Activated T-helper 1 cell treated with anti-CD3 and anti-CD28 coated beads, Interleukin-2, amount 50 U/mL, for 16 hours (primary cell): ENCODE results near the gene PDE6B.
"Not testable (repeated sequence)": the region's sequence is repeated elsewhere in the genome, so short reads cannot be mapped to it uniquely, and the experiment has no call there.

Experiments
- DNase-seq, 2 donors: peaks; one replicate each; pipeline ENCODE4 v3.0.0-alpha.2; 2020; ENCODE audit warnings: low read depth in 1 of 2, low spot score in 1 of 2

Gene PDE6B

GRCh38 chr4:682490-683172 is 57.3 kb downstream of the PDE6B start:
- DNase-seq = no peak

GRCh38 chr4:683247-683897 is 58.0 kb downstream of the PDE6B start:
- no peak for DNase-seq

- DNase-seq = no peak
Measured at GRCh38 chr4:683982-684622, 58.7 kb downstream of the PDE6B start.

- no peak for DNase-seq
Measured at GRCh38 chr4:684623-685327, 59.4 kb downstream of the PDE6B start.

GRCh38 chr4:685679-686412 is 60.5 kb downstream of the PDE6B start:
- DNase-seq = no peak

GRCh38 chr4:686413-687040 is 61.2 kb downstream of the PDE6B start:
- no peak for DNase-seq

- DNase-seq = no peak
Measured at GRCh38 chr4:687048-687970, 61.9 kb downstream of the PDE6B start.

- DNase-seq = no peak
Measured at GRCh38 chr4:687971-688853, 62.8 kb downstream of the PDE6B start.

GRCh38 chr4:688854-689681 is 63.7 kb downstream of the PDE6B start, which contains the start of gene SLC49A3:
Gene SLC49A3, minus strand, starts transcription at chr4:689151. Its CDS starts 24 bp downstream, at chr4:689127.
- no peak for DNase-seq

GRCh38 chr4:689723-690122 is 64.3 kb downstream of the PDE6B start:
- no peak for DNase-seq

- DNase-seq = no peak
Measured at GRCh38 chr4:692771-693554, 67.6 kb downstream of the PDE6B start.

GRCh38 chr4:694341-694940 is 69.1 kb downstream of the PDE6B start:
- not testable (repeated sequence) for DNase-seq

- no peak for DNase-seq
Measured at GRCh38 chr4:699816-700580, 74.6 kb downstream of the PDE6B start.

GRCh38 chr4:700587-701264 is 75.4 kb downstream of the PDE6B start:
- DNase-seq = no peak

- DNase-seq = no peak
Measured at GRCh38 chr4:702618-703048, 77.3 kb downstream of the PDE6B start.
